CD4-positive, alpha-beta T cell treated with Interleukin-4 for 4 hours (primary cell): ENCODE data around the gene FBH1.
"Not testable (repeated sequence)": the region's sequence is repeated elsewhere in the genome, so short reads cannot be mapped to it uniquely, and the experiment has no call there.

ENCODE experiments used
- DNase-seq: peaks from one replicate; pipeline ENCODE4 v3.0.0-alpha.2; 2020

FBH1 gene

DNA sequence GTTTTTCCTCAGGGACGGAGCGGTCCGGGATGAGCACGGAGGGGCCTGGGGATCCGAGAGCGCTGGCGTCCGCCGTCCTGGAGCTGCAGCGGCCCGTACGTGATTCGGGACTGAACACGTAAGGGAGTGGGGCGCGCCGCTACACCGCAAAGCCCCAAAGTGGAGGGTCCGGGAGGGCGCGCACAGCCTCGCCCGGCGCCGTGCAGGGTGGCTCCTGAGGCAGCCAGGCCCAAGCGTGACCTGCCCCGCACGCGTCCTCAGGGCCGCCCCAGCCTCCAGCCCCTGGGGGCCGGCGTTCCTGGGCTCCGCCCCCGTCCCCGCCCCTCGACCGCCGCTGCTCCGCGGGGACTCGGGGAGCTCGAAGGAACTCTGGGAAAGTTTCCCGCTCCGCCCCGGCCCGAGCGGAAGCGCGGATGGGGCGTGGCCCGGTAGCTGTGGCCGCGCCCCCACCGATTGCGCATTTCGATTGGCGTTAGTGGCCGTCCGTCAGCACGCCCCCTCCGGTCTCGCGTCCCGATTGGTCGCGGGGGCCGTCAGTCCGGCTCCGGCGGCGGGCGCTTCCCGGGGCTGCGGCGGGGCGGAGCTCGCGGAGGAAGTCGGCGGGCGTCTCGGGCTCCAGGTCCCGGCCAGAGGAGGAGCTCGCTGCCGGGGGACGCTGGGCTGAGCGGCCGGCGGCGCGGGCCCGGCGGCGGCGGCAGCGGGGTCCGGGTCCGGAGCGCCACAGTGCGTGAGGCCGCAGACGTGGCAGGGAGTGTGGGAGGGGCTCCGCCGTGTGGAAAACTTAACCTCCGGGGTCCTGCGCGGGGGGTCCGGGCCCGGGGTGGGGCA lies at the start of gene FBH1, which contains the start of gene ANKRD16:
Gene FBH1 (plus strand): TSS at position 620 of the 828 bp plus-strand sequence. CDS start 103 bp downstream, at position 723.
Gene ANKRD16 (minus strand): TSS at position 270 of the 828 bp plus-strand sequence. CDS start 539 bp downstream, outside the sequence.
- peak; percentile 98 for DNase-seq

DNA sequence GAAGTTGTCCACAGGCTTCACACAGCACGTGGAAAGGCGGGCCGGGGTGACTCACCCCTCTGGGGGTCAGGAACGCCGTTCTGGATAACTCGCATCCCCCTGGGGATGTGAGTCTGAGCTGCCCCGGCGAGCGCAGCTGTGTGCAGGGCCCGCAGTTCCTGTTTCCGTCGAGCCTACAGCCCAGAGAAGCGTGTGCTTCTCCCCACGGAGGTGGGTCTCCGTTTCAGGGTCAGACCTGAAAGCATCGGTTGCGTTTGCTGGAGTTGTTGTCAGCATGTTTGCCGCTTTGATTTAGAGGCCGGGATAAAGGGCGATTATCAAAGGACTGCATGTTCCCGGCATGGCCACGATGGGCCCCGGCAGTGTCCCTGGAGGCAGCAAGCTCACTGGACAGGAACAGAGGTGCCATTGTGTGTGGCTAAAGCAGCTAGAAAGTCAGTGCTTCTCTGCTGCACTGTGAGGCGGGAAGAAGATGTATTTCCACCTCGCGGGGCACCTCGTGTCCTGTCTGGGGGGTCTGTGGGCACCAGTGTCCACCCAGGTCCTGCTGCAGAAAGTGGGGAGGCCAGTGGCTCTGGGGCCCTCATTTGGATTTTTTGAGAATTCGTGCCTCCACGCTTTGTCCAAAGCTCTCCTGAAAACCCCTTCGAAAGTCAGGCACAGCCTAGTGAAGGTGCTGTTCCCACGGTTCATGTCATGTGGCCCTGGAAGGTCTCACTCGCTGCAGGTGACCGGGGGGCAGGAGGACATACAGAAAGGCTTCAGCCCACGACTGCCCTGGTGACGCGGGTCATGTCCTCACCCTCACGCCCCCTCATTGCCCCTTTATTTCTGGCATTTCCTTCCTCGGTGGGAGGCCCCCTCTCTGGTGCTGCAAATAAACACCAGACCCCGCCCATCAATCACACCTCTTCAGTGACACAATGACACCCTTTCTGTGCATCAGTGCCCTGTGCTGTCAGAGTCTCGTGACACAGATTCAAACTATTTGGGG lies 49.4 kb upstream of the FBH1 start:
- no peak for DNase-seq

DNA sequence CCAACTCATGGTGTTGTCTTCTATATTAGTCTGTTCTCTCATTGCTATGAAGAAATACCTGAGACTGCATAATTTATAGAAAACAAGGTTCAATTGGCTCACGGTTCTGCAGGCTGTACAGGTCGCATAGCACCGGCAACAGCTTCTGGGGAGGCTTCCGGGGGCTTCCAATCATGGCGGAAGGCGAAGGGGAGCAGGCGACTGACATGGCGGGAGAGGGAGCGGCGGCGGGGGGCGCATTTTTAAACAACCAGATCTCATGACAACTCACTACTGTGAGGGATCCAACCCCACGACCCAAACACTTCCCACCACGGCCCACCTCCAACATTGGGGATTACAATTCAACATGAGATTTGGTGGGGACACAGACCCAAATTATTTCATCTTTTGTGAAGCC lies 48.1 kb upstream of the FBH1 start:
- DNase-seq: no peak

DNA sequence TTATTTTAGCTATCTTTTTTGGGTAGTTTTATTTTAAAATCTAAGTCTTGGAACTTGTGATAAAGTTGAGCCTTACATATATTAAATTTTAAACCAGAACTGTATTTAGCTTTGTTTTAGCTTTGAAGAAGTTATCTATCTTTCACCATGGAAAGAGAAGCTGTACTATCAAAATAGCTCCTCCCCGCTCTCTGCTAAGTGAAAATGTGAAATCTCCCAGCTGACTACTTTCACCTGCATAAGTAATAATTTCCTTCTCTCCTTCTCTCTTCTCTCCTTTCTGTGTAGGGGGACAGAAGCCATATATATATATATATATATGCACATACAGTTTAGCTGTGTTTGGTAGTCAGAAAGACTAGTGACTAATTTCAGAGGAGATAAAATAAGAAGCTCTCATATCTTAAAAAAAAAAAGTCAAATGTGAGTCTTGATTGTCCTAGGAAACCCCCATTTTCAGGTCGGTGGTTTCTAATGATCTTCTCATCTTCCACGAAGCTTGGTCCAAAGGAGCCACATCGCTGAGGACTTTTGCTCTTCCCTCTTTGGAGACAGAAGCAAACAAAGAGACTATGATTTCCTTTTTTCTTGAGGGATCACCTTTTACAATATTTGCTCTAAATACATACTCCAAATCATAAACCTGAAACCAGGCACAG lies 46.2 kb upstream of the FBH1 start:
- DNase-seq: no peak

DNA sequence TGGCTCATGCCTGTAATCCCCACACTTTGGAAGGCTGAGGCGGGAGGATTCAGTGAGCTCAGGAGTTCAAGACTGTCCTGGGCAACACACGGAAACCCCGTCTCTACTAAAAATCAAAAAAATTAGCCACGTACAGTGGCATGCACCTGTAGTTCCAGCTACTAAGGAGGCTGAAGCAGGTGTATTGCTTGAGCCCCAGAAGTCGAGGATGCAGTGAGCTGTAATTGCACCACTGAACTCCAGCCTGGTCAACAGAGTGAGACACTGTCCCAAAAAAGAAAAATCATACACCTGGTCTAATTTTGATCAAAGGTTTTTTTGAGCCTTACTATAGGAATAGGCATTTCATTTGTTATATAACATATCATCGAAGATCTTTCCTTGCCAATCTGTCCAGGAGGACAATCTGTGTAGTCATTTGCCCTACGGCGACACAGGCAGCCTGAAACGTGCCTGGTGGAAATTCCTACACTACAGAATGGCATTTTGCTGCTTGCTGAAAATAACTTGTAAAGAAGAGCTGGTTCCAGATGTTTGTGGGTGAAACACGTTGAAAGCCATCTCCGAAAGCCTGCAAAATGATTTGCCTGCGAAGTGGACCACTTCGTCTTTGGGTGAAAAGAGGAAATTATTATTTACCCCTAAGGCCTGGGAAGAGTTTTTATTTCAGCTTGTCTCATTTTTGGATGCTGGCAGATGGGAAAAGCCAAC lies 45.5 kb upstream of the FBH1 start:
- DNase-seq: no peak

GRCh38 chr10:5846667-5847066 lies 43.4 kb upstream of the FBH1 start:
- DNase-seq: not testable (repeated sequence)

DNA sequence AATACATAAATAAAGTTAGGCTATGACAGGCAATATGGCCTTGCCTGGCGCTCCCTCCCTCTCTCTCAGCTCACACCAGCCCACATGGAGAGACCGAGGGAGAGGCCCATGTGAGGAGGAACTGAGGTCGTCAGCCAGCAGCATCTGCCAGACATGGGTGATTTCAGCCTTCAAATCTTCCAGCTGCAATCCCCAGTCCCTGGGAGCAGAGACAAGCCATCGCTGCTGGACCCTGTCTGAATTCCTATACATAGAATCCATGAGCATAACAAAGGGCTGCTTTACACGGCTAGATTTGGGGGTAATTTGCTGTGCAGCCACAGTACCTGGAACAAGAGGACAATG lies 35.9 kb upstream of the FBH1 start:
- no peak for DNase-seq

DNA sequence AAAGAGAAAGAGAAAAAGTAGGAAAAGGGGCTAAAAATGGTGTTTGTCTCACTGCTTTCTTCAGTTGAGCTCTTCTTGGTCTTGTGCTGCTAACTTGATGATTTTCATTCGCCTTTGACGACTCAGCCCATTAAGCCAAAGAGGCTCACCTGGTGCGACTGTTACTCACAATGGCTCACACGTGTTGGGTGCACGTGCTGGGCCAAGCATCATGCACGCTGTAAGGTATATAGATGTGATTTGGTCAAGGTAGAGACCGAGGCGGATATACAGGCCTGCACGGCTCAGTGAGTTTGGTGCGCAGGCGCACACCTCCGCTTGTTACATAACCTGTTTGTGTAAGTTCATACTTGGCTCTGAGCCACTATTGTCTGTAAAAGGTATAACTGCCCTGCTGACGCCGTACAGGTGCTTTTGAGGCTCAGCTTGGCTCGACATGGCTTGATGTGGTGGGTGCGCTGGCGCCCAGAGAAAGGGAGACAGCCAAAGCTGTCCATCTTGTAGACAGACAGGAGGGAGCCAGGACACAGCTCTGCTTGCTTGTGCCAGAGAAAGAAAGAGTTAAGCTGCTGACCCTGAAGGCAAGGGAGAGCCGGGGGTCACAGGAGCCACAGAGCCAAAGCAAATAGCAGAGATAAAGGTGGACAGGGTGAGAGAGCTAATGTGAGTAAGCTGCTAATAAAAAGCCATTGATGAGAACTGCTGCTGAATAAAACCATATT lies 33.9 kb upstream of the FBH1 start:
- DNase-seq: no peak

DNA sequence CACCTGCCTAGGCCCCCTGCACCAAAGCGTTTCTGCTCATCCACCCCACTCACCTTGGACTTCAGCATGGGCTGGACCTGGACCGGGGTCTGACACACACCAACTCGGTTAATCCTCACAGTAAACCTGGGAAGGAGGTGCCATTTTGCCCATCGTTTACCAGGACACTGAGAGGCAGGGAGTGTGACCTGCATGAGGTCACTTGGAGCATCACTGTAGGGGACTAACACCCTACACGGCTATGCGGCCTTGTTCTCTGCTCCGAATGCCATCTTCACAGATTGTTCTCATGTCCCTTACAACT lies 33.4 kb upstream of the FBH1 start:
- no peak for DNase-seq

DNA sequence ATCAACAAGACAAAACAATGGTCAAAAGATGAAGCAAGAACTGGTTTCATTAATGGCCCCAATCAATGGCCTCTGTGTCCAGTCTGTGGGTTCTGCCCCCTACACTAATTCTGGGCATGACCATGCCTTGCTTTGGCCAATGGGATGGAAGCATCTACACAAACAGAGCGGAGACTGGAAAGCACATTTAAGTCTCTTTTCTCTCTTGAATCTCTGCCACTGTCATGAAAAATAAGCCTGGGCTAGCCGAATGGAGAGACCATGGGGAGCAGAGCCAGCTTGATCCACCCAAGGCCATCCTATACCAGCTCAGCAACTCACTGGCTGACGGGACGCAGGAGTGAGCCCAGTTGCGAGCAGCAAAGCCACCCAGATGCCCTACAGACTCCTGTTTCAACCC lies 31.2 kb upstream of the FBH1 start:
- DNase-seq: no peak

DNA sequence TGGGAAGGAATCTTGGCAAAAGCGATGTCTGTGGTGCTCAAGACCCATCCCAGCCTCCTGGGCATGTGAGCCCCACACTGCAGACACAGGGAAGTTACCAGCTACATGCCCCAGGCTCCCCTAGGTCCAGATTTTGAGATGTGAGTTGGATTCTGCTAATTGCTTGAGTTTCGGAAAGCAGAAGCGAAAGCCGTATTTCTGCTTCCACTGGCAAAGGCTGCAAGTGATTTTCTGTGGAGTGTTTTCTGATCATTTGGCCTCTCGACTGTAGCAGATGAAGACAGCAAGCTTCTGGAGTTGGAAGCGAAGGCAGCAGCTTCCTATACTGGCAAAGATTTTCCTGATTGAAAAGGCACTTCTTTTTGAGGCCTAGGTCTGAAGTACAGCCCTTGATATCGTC lies 30.0 kb upstream of the FBH1 start:
- no peak for DNase-seq

DNA sequence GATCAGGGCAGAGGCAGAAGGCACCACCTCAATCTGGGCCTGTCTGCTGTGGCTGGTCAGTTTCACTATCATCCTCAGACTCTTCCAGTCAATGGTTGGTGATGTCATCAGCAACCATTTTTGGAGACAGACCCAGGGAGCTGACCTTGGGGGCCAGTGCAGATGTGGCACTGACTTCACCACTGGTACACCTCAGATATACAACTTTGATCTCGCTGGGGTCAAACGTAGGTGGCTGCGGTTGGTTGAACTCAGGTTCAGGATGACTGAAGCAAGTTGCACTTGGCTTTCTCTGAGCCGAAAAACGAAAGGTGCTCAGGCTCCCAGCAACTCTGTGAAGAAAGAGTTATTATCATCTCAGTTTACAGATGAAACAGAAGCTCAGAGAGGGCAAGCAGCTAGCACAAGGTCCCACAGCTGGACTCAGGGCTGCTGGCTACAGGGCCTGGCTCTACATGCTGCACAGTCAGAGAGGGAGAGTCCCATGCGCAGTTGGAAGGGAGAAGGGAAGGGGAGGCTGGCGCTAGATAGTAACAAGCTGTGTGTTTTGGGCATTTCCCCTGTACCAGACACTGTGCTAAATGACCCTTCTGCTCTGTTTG lies 27.6 kb upstream of the FBH1 start:
- no peak for DNase-seq

- not testable (repeated sequence) for DNase-seq
Measured at GRCh38 chr10:5862981-5863685, 26.9 kb upstream of the FBH1 start.

DNA sequence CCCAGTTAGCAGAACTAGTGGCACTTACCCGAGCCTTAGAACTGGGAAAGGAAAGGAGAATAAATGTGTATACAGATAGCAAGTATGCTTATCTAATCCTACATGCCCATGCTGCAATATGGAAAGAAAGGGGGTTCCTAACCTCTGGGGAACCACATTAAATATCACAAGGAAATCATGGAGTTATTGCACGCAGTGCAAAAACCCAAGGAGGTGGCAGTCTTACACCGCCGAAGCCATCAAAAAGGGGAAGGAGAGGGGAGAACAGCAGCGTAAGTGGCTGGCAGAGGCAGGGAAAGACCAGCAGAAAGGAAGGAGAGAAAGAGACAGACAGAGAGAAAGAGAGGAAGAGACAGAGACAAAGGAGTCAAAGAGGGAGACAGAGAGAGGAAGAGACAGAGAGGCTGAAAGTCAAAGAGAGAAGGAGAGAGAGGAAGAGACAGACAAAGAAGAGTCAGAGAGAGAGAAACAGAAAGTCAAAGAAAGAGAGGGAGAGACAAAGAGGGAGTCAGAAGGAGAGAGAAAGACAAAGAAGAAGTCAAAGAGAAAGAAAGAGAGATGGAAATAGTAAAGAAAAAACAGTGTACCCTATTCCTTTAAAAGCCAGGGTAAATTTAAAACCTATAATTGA lies 23.5 kb upstream of the FBH1 start:
- not testable (repeated sequence) for DNase-seq

DNA sequence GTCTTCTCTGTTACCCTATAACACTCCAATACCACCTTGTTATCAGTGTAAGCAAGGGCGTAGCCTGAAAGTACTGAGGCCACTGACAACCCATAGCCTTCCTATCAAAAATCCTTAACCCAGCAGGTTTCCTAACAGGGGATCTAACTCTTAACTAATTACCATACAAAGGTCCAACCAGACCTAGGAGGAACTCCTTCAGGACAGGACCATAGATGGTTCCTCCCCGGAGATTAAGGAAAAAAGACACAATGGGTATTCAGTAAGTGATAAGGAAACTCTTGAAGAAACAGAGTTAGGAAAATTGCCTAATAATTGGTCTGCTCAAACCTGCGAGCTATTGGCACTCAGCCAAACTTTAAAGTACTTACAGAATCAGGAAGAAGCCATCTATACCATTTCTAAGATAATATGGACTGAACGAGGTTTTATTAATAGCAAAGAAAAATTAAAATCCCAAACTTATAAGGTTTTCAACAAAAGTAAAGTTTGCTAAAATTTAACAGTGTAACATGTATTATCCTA lies 22.9 kb upstream of the FBH1 start:
- DNase-seq: not testable (repeated sequence)

GRCh38 chr10:5868383-5868782 lies 21.7 kb upstream of the FBH1 start:
- not testable (repeated sequence) for DNase-seq

DNA sequence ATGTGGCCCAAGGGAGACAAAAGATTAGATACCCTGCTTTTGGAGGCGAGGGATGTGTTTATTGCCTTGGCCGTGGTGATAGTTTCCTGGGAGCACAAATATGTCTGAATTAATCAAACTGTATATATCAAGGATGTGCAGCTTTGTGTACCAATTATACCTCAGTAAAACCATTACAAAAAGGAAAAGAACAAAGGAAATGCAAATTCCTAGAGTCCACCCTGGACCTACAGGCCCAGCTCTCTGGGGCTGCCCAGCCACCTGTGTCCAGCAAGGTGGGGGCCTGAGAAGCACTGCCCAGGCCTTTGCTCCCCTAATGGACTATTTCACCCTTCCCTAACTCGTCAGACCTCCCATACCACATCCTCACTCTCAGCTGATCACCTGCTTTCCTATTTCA lies 20.9 kb upstream of the FBH1 start:
- DNase-seq: no peak

DNA sequence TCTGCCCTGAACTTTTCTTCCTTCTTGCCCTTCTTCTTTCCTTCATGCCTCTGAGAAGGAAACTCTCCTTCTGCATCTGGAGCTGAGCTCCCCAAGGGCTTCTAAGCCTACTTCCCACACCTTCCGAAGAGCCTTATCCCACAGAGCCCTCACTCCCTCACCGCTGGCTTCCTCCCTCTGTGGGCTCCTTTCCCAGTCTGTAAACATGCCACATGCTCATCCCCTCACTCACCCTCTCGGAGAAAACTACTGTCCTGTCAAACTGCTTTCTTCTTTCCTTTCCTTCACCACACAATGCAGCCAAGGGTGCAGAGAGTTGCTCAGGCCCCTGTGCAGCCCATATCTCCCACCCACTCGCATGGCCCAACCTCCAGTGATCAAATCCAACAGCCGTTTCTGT lies 18.4 kb upstream of the FBH1 start:
- no peak for DNase-seq

- DNase-seq: peak; percentile 76
Measured at GRCh38 chr10:5873515-5873995, 16.5 kb upstream of the FBH1 start.
